Smooth muscle cell (in vitro differentiated cells): Measurements from ENCODE around the gene PSMA2. TPM values are rescaled to one million over a fixed set of nuclear protein-coding genes. Genes with fewer than 3 reads are reported as not detected.

ENCODE experiments used
- DNase-seq: peaks from one replicate; lab custom pipeline; 2025; ENCODE audit not compliant: unreplicated experiment; lab: John Stamatoyannopoulos, UW
- H2AFZ ChIP-seq: fragments of 200-600 bp; sonication (generic); 2 replicates; pipeline ENCODE4 v1.6.0; 2016; ENCODE audit warnings: antibody characterized with exemption, low read depth, mild to moderate bottlenecking
- H3F3A ChIP-seq: fragments of 200-600 bp; sonication (generic); 2 replicates; pipeline ENCODE4 v1.6.0; 2017; ENCODE audit warnings: antibody characterized with exemption, low read depth
- H3K27ac ChIP-seq: fragments of 200-600 bp; sonication (generic); 2 replicates; pipeline ENCODE4 v1.5.1; 2016; ENCODE audit warnings: low read depth, mild to moderate bottlenecking
- H3K27me3 ChIP-seq: fragments of 200-600 bp; sonication (generic); 2 replicates; pipeline ENCODE4 v1.6.1; 2016; ENCODE audit warnings: low read depth, mild to moderate bottlenecking
- H3K36me3 ChIP-seq: fragments of 200-600 bp; sonication (generic); 2 replicates; pipeline ENCODE4 v1.5.1; 2016; ENCODE audit warnings: low read depth
- H3K4me1 ChIP-seq: fragments of 200-600 bp; sonication (generic); 2 replicates; pipeline ENCODE4 v1.5.1; 2016; ENCODE audit warnings: low read depth
- H3K4me2 ChIP-seq: fragments of 200-600 bp; sonication (generic); 2 replicates; pipeline ENCODE4 v1.6.0; 2016; ENCODE audit warnings: mild to moderate bottlenecking
- H3K4me3 ChIP-seq: fragments of 200-600 bp; sonication (generic); 2 replicates; pipeline ENCODE4 v1.5.1; 2016; ENCODE audit warnings: mild to moderate bottlenecking
- H3K79me2 ChIP-seq: fragments of 200-600 bp; sonication (generic); 2 replicates; pipeline ENCODE4 v1.6.0; 2016; ENCODE audit warnings: low read depth, mild to moderate bottlenecking
- H3K9ac ChIP-seq: fragments of 200-600 bp; sonication (generic); 2 replicates; pipeline ENCODE4 v1.6.0; 2016; ENCODE audit warnings: low read depth
- H3K9me3 ChIP-seq: fragments of 200-600 bp; sonication (generic); replicated peaks from 2 replicates; pipeline ENCODE4 v1.5.1; 2016; ENCODE audit warnings: low read depth
- H4K20me1 ChIP-seq: fragments of 200-600 bp; sonication (generic); 2 replicates; pipeline ENCODE4 v1.6.0; 2016; ENCODE audit warnings: low read depth
- WGBS: methylation state at CpG from one replicate; pipeline ENCODE4 v1.1.7; 2016; ENCODE audit warnings: low lambda C conversion rate; 5-methylcytosine and 5-hydroxymethylcytosine counted together
- polyA plus RNA-seq: library from polyadenylated mRNA; unstranded; fragments of >200 nt; fragmentation: Nextera tagmentation; extraction: Ambion mirVana; gene quantifications from 2 replicates; pipeline ENCODE4 v1.2.1, GENCODE V29; 2016
- total RNA-seq: library from RNA; depleted of rRNA; stranded (reverse); fragments of >200 nt; gene quantifications from 2 replicates; pipeline ENCODE4 v1.2.3, GENCODE V29; 2014
- TF ChIP-seq, protein P1 (sequence below): fragments of 200-600 bp; sonication (generic); IDR thresholded peaks from 2 replicates; pipeline ENCODE4 v1.5.1; 2017; ENCODE audit warnings: borderline replicate concordance, mild to moderate bottlenecking, antibody characterized with exemption; ENCODE audit not compliant: insufficient read depth, poor library complexity, severe bottlenecking

The PSMA2 gene
- total and polyA plus RNA-seq, 2 experiments from 2014 or later = 178 to 246 TPM

DNA sequence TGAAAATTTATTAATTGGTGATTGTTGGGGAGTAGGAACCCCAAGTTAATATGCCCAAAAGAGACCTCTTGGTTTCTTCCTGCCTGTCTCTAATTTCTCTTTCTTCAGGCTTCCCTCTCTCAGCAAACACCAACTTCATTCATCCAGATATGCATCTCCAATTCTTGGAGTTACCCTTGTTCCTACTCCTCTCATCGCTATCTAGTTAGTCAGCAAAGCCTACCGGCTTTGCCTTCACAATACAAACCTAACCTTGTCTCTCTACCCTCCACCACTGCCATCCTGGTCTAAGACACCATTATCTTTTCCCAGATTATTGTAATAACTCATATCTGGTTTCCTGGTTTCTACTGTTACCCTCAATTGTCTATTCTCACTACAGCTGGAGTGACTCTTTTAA, 48.1 kb upstream of the PSMA2 start:
- H3K9me3 ChIP-seq = no peaks in the 10 kb centered on the region
- no peaks in the 10 kb centered on the region for H3K27me3 ChIP-seq
- TF ChIP-seq, protein P1, sequence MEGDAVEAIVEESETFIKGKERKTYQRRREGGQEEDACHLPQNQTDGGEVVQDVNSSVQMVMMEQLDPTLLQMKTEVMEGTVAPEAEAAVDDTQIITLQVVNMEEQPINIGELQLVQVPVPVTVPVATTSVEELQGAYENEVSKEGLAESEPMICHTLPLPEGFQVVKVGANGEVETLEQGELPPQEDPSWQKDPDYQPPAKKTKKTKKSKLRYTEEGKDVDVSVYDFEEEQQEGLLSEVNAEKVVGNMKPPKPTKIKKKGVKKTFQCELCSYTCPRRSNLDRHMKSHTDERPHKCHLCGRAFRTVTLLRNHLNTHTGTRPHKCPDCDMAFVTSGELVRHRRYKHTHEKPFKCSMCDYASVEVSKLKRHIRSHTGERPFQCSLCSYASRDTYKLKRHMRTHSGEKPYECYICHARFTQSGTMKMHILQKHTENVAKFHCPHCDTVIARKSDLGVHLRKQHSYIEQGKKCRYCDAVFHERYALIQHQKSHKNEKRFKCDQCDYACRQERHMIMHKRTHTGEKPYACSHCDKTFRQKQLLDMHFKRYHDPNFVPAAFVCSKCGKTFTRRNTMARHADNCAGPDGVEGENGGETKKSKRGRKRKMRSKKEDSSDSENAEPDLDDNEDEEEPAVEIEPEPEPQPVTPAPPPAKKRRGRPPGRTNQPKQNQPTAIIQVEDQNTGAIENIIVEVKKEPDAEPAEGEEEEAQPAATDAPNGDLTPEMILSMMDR = no peak
- no peaks in the 10 kb centered on the region for H3K79me2 ChIP-seq
- H2AFZ ChIP-seq = no peak overlapping the region
- H3K9ac ChIP-seq = no peak overlapping the region
- no peaks in the 10 kb centered on the region for H3K4me1 ChIP-seq
- H3K4me2 ChIP-seq = no peak overlapping the region
- no peak for DNase-seq
- no peak overlapping the region for H3K4me3 ChIP-seq
- no peaks in the 10 kb centered on the region for H3F3A ChIP-seq
- H3K36me3 ChIP-seq = peaks cover 4% of the 10 kb centered on the region
- WGBS = 83% methylated on average over 2 of the region's 2 CpGs
- no peak overlapping the region for H3K27ac ChIP-seq
- H4K20me1 ChIP-seq = no peaks in the 10 kb centered on the region

DNA sequence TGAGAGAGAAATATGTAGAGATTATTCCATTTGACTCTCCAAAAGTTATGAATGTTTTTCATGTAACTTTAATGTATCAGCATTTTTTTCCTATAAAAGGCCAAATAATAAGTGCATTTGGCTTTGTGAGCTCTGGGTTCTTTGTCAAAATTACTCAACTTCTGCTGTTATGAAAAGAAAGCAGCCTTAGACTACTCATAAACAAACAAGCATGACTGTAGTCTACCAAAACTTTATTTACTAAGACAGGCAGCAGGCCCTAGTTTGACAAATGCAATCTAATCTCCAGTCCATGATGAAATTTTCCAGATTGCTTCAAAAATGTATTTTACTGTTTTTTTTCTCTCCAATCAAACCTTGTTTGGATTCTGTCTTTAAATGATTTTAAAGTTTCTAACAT, 46.5 kb upstream of the PSMA2 start:
- no peaks in the 10 kb centered on the region for H3K36me3 ChIP-seq
- no peak overlapping the region for H3K9ac ChIP-seq
- H2AFZ ChIP-seq = peak overlapping the region; percentile 55
- no peaks in the 10 kb centered on the region for H3K27me3 ChIP-seq
- no peaks in the 10 kb centered on the region for H3K79me2 ChIP-seq
- DNase-seq = no peak
- TF ChIP-seq, protein P1 = no peak
- no peaks in the 10 kb centered on the region for H3K4me1 ChIP-seq
- peak overlapping the region; percentile 5 for H3K27ac ChIP-seq
- H3F3A ChIP-seq = peaks cover 3% of the 10 kb centered on the region
- no peak overlapping the region for H3K4me3 ChIP-seq
- H4K20me1 ChIP-seq = no peaks in the 10 kb centered on the region
- no peak overlapping the region for H3K4me2 ChIP-seq
- H3K9me3 ChIP-seq = no peaks in the 10 kb centered on the region

DNA sequence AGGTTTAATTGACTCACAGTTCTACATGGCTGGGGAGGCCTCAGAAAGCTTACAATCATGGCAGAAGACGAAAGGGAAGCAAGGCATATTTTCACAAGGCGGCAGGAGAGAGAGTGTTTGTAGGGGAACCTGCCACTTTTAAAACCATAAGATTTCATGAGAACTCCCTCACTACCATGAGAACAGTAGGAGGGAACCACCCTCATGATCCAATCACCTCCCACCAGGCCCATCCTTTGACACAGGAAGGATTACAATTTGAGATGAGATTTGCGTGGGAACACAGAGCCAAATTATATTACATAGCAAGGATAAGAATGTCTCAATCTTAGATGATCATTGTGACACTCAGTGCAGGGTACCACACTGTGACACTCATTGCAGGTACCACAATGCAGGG, 44.4 kb upstream of the PSMA2 start:
- Histone ChIP-seq H2AFZ (no peak overlapping the region), H3K9ac (no peak overlapping the region), H4K20me1 (no peaks in the 10 kb centered on the region), H3K27me3 (no peaks in the 10 kb centered on the region), H3K9me3 (no peaks in the 10 kb centered on the region), H3K27ac (no peak overlapping the region), H3K4me3 (no peak overlapping the region), H3K4me2 (no peak overlapping the region), H3F3A (peaks cover 13% of the 10 kb centered on the region), H3K36me3 (no peaks in the 10 kb centered on the region), H3K4me1 (no peaks in the 10 kb centered on the region), H3K79me2 (no peaks in the 10 kb centered on the region)
- TF ChIP-seq, protein P1 = no peak
- no peak for DNase-seq
- 91% methylated on average over 3 of the region's 3 CpGs for WGBS

DNA sequence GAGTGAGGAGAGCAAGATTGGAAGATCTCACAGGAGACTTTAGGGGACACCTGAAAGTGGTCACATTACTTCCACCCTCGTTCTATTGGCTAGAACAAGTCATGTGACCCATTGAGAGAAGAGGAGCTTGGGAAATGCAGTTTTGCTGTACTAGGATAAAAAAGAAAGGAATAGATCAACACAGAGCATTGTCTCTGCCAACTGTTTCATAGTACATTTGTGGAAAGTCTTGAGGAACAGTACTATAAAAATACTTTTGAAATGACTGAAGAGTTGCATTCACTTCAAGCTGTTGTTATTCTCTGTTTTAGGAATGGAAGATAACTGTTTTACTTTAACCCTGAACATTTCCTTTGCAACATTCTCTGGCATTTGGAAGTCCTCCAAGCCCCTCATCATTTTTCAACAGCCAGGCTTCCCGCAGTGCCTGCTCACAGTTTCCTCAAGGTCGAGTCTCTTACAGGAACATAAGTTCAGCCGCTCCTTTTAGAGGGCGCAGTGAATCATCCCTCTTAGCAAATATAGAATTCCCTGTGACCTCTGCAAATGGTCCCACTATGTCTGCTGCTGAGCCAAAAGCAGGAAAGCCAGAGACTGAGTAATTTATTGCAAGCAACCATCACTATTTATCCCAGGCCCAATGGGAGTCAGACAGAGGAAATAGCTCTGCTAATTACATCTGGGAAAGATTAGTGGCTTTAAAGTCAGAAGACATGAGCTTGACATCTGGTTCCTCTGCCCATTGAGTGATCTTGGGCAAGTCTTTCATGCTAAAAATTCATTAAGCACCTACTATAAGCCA, 40.9 kb upstream of the PSMA2 start:
- H3K27me3 ChIP-seq = no peaks in the 10 kb centered on the region
- H3K4me2 ChIP-seq = peak overlapping the region; percentile 76
- DNase-seq = peak; percentile 15
- H2AFZ ChIP-seq = peak overlapping the region; percentile 69
- no peaks in the 10 kb centered on the region for H3K9me3 ChIP-seq
- no peaks in the 10 kb centered on the region for H3K79me2 ChIP-seq
- H3K9ac ChIP-seq = no peak overlapping the region
- no peaks in the 10 kb centered on the region for H4K20me1 ChIP-seq
- H3K27ac ChIP-seq = peak overlapping the region; percentile 74
- H3F3A ChIP-seq = peaks cover 13% of the 10 kb centered on the region
- peak overlapping the region; percentile 15 for H3K4me3 ChIP-seq
- WGBS = 26% methylated on average over 5 of the region's 5 CpGs
- no peaks in the 10 kb centered on the region for H3K4me1 ChIP-seq
- no peaks in the 10 kb centered on the region for H3K36me3 ChIP-seq
- TF ChIP-seq, protein P1 = no peak
